GM21528 (cell line): ENCODE measurements around the gene RHOT2.
"Not testable (repeated sequence)": the region's sequence is repeated elsewhere in the genome, so short reads cannot be mapped to it uniquely, and the experiment has no call there.

Experiments
- ATAC-seq: cut with Tn5 transposase; IDR thresholded peaks from one replicate; pipeline ENCODE4 v1.9.1; 2021; ENCODE audit warnings: mild to moderate bottlenecking, moderate library complexity; ENCODE audit not compliant: unreplicated experiment, low FRiP score

RHOT2 gene

GRCh38 chr16:679814-680624 is 12.1 kb downstream of the RHOT2 start, which contains the start of gene STUB1:
Gene STUB1 (plus strand): TSS chr16:680410. CDS start chr16:680526, 116 bp downstream.
- ATAC-seq: no peak

- ATAC-seq: no peak
These were observed 12.7 kb downstream of the RHOT2 start for GRCh38 chr16:680625-680945.

- ATAC-seq: no peak
These were observed 13.2 kb downstream of the RHOT2 start for GRCh38 chr16:680967-681745.

GRCh38 chr16:681746-682427 is 14.0 kb downstream of the RHOT2 start:
- ATAC-seq: no peak

- ATAC-seq: no peak
These were observed 14.8 kb downstream of the RHOT2 start for GRCh38 chr16:682493-683395.

- ATAC-seq: peak; percentile 2
These were observed 15.6 kb downstream of the RHOT2 start for GRCh38 chr16:683396-684070.

- peak; percentile 50 for ATAC-seq
These were observed 16.3 kb downstream of the RHOT2 start, which contains the start of gene JMJD8 for GRCh38 chr16:684071-684794. Gene JMJD8 (minus strand): TSS chr16:684334. CDS start chr16:684319, 15 bp downstream.

- no peak for ATAC-seq
These were observed 17.2 kb downstream of the RHOT2 start for GRCh38 chr16:684961-685696.

- ATAC-seq: no peak
These were observed 18.0 kb downstream of the RHOT2 start for GRCh38 chr16:685967-686366.

- ATAC-seq: no peak
These were observed 18.7 kb downstream of the RHOT2 start for GRCh38 chr16:686459-687260.

- no peak for ATAC-seq
These were observed 19.6 kb downstream of the RHOT2 start for GRCh38 chr16:687499-687898.

GRCh38 chr16:689175-689897 is 21.4 kb downstream of the RHOT2 start:
- no peak for ATAC-seq

GRCh38 chr16:691242-691641 is 23.3 kb downstream of the RHOT2 start:
- ATAC-seq: not testable (repeated sequence)

- no peak for ATAC-seq
These were observed 24.6 kb downstream of the RHOT2 start for GRCh38 chr16:692356-693108.

GRCh38 chr16:693364-693763 is 25.4 kb downstream of the RHOT2 start:
- no peak for ATAC-seq

GRCh38 chr16:693766-694165 is 25.8 kb downstream of the RHOT2 start:
- no peak for ATAC-seq
